ENCODE data around the gene FN1.

The FN1 gene

DNA sequence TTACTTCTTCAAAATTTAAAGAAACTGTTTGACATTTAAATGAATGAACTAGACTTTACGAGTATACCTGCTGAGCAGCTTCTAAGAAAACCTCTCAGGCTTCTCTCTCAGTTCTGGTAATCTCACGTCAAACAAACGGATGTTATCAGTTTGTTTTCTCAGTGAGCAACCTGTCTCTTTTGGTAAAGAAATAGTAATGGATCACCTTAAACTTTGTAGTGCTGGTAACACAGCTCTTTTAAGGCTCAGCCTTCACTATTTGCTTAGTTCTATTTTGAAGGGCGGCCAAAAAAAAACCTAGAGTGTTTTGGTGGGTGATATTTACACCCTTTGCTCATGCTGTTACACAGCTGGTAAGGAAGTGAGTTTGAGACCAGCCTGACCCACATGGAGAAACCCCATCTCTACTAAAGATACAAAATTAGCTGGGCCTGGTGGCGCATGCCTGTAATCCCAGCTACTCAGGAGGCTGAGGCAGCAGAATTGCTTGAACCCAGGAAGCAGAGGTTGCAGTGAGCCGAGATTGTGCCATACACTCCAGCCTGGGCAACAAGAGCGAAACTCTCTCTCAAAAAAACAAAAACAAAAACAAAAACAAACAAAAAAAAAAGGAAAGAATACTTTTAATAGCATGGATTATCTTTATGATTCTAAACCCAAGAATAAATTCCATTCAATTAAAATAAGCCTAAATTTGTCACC is 15.9 kb downstream of the FN1 start:
- peak overlapping the region; percentile 41 for H3K27ac ChIP-seq
- peaks cover 97% of the 10 kb centered on the region for H3K36me3 ChIP-seq (replicated peaks)
- TF ChIP-seq CTCF (IDR thresholded peaks at IDR 0.05; ENCODE audit: low read depth, low read length, missing control alignments), result no peak
- peak overlapping the region; percentile 39 for H3K4me3 ChIP-seq (ENCODE audit: low read depth, low read length)
- H3K27me3 ChIP-seq (replicated peaks), result no peaks in the 10 kb centered on the region
- in situ Hi-C loops (cut with HindIII; ENCODE audit: low pct_ligation_motif_present, low sequenced_read_pairs), result no loop called here
- DNase-seq, result peak; percentile 22

GRCh38 chr2:215419113-215419512 is 16.8 kb downstream of the FN1 start:
- in situ Hi-C loops (cut with HindIII; ENCODE audit: low pct_ligation_motif_present, low sequenced_read_pairs), result no loop called here
- Histone ChIP-seq H3K27me3 (replicated peaks) (no peaks in the 10 kb centered on the region), H3K36me3 (replicated peaks) (peaks cover 97% of the 10 kb centered on the region), H3K27ac (peak overlapping the region; percentile 9), H3K4me3 (ENCODE audit: low read depth, low read length) (peak overlapping the region; percentile 31)
- TF ChIP-seq CTCF (IDR thresholded peaks at IDR 0.05; ENCODE audit: low read depth, low read length, missing control alignments), result no peak
- peak; percentile 47 for DNase-seq

GRCh38 chr2:215418064-215418963 is 17.6 kb downstream of the FN1 start:
- Histone ChIP-seq H3K27me3 (replicated peaks) (no peaks in the 10 kb centered on the region), H3K4me3 (ENCODE audit: low read depth, low read length) (peak overlapping the region; percentile 31), H3K27ac (peak overlapping the region; percentile 9), H3K36me3 (replicated peaks) (peaks cover 97% of the 10 kb centered on the region)
- in situ Hi-C loops (cut with HindIII; ENCODE audit: low pct_ligation_motif_present, low sequenced_read_pairs), result no loop called here
- TF ChIP-seq CTCF (IDR thresholded peaks at IDR 0.05; ENCODE audit: low read depth, low read length, missing control alignments), result no peak
- DNase-seq, result peak; percentile 49

DNA sequence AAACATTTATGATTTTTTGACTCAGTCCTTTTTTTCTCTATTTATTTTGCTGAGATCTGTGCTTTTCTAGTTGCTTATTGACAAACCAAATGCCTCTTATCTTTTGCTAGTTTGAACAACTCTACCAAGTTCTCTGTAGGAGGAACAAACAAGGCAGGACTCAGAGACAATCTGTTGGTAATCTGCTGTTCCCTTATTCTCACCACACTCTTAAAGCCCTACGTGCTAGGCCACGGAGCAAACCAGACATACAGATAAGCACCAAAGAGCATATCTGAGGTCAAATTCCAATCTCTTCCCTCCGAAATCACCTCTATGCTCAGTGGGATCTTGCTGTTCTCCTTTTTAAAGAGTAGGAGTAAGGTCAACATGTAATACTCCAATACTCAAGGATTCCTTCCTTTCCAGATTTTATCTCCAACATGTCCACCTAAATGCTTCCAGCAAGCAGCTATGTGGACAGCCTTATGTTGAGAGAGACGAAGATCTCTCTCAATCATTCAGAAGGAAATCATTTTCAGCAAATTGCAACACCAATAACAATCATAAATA is 18.4 kb downstream of the FN1 start:
- DNase-seq, result peak; percentile 47
- H3K27ac ChIP-seq, result peak overlapping the region; percentile 8
- H3K4me3 ChIP-seq (ENCODE audit: low read depth, low read length), result peak overlapping the region; percentile 27
- H3K27me3 ChIP-seq (replicated peaks), result no peaks in the 10 kb centered on the region
- in situ Hi-C loops (cut with HindIII; ENCODE audit: low pct_ligation_motif_present, low sequenced_read_pairs), result no loop called here
- TF ChIP-seq CTCF (IDR thresholded peaks at IDR 0.05; ENCODE audit: low read depth, low read length, missing control alignments), result no peak
- peaks cover 94% of the 10 kb centered on the region for H3K36me3 ChIP-seq (replicated peaks)

- Histone ChIP-seq H3K27me3 (replicated peaks) (no peaks in the 10 kb centered on the region), H3K4me3 (ENCODE audit: low read depth, low read length) (peak overlapping the region; percentile 29), H3K36me3 (replicated peaks) (peaks cover 94% of the 10 kb centered on the region), H3K27ac (no peak overlapping the region)
- in situ Hi-C loops (cut with HindIII; ENCODE audit: low pct_ligation_motif_present, low sequenced_read_pairs), result no loop called here
- TF ChIP-seq CTCF (IDR thresholded peaks at IDR 0.05; ENCODE audit: low read depth, low read length, missing control alignments), result no peak
- DNase-seq, result peak; percentile 26
Observed at GRCh38 chr2:215416656-215417055, 19.2 kb downstream of the FN1 start.

Measured in brain microvascular endothelial cell (primary cell).